ENCODE results near the gene GEN1.

GRCh38 chr2:17729880-17730279, 24.1 kb upstream of the GEN1 start:
- TF ChIP-seq EZH2 (IDR thresholded peaks at IDR 0.05; ENCODE audit: borderline replicate concordance, low read length) = no peak
- TF ChIP-seq CTCF (IDR thresholded peaks at IDR 0.05; ENCODE audit: low read length) = no peak

All from OCI-LY1 (cell line).